ENCODE results near the gene CARS2.
"Not testable (repeated sequence)": the region's sequence is repeated elsewhere in the genome, so short reads cannot be mapped to it uniquely, and the experiment has no call there.

Gene CARS2

DNA sequence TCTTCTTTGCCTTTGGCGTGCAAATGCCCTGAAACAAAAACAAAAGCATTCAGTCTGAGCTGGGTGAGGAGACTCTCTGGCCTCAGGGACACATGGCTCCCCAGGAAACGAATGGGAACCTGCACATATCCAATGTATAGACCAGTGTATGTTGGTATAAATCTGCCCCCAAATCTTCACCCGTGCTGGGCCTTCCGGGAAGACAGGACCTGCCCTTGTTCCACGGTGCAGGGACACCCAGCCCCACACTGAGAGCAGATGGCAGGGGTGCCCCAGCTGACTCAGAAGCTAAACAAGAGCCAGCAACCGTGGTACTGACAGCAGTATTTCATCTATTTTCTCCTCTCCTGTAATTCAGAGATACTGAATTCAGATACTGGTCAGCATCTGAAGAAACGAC, 42.4 kb downstream of the CARS2 start:
- H3K27me3 ChIP-seq (ENCODE audit: low read depth): no peaks in the 10 kb centered on the region
- H3K9me3 ChIP-seq: peaks cover 3% of the 10 kb centered on the region; the same call in 1 of the 2 replicates
- DNase-seq (ENCODE audit: low spot score in 2 of 2): no peak
- H3K4me1 ChIP-seq: peaks cover 14% of the 10 kb centered on the region
- peaks cover 52% of the 10 kb centered on the region for H3K36me3 ChIP-seq (replicated peaks)
- H3K4me3 ChIP-seq: no peak overlapping the region
- in situ Hi-C loops (cut with MboI; ENCODE audit: low sequenced_read_pairs): no loop called here

DNA sequence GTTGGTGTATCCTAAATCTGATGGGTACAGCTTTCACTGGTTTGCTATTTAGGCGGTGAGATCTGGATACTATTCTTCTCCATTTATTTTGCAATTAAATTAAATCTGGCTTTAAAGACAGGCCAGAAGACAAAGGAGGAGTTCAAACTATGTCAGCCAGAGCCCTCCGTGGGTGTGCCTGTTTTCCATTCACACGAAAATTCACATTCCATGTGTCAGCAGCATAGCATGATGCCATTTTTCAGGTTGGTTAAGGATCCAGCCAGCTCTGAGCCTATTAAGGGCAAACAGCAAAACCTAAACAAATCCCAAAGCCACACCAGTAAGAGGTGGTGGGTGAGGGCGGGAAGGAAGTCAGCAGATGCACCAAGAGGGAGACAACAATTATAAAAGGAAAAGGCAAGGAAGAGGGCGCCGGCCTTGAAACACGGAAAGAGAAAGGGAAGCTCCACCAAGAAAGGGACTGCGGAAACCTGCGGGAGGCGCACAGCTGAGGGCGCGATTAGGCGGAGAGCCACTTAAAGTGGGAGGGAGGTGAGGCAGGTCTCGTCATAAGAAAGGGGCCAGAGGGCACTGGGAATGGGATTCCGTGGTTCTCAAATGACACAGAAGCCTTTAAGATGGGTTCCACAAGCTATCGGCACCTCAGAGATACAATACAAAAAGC, 43.0 kb downstream of the CARS2 start:
- H3K4me1 ChIP-seq: peaks cover 11% of the 10 kb centered on the region
- no peaks in the 10 kb centered on the region for H3K27me3 ChIP-seq (ENCODE audit: low read depth)
- peaks cover 52% of the 10 kb centered on the region for H3K36me3 ChIP-seq (replicated peaks)
- DNase-seq (ENCODE audit: low spot score in 2 of 2): no peak
- H3K9me3 ChIP-seq: peaks cover 3% of the 10 kb centered on the region; the same call in 1 of the 2 replicates
- no peak overlapping the region for H3K4me3 ChIP-seq
- in situ Hi-C loops (cut with MboI; ENCODE audit: low sequenced_read_pairs): no loop called here

- H3K27me3 ChIP-seq (ENCODE audit: low read depth): no peaks in the 10 kb centered on the region
- peaks cover 3% of the 10 kb centered on the region; the same call in 1 of the 2 replicates for H3K9me3 ChIP-seq
- no peak overlapping the region for H3K4me3 ChIP-seq
- in situ Hi-C loops (cut with MboI; ENCODE audit: low sequenced_read_pairs): no loop called here
- peaks cover 3% of the 10 kb centered on the region for H3K4me1 ChIP-seq
- H3K36me3 ChIP-seq (replicated peaks): peaks cover 50% of the 10 kb centered on the region
- DNase-seq (ENCODE audit: low spot score in 2 of 2): no peak
Measured at GRCh38 chr13:110662091-110662490, 43.8 kb downstream of the CARS2 start.

DNA sequence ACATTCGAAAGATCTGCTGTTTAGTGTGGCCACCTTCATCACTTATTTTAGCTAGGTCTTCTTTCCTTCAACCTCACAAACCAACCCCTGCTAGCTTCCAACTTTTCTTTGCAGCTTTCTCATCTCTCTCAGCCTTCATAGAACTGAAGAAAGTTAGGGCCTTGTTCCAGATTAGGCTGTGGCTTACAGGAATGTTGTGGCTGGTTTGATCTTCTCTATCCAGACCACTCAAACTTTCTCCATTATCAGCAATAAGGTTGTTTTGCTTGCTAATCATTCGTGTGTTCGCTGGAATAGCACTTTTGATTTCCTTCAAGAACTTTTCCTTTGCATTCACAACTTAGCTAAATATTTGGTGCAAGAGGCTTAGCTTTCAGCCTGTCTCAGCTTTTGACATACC, 44.7 kb downstream of the CARS2 start:
- Histone ChIP-seq H3K9me3 (peaks cover 3% of the 10 kb centered on the region; the same call in 1 of the 2 replicates), H3K36me3 (replicated peaks) (peaks cover 43% of the 10 kb centered on the region), H3K27me3 (ENCODE audit: low read depth) (no peaks in the 10 kb centered on the region), H3K4me1 (no peaks in the 10 kb centered on the region), H3K4me3 (no peak overlapping the region)
- DNase-seq (ENCODE audit: low spot score in 2 of 2): no peak
- in situ Hi-C loops (cut with MboI; ENCODE audit: low sequenced_read_pairs): no loop called here

GRCh38 chr13:110658218-110658911, 47.6 kb downstream of the CARS2 start:
- H3K27me3 ChIP-seq (ENCODE audit: low read depth); in situ Hi-C loops (cut with MboI; ENCODE audit: low sequenced_read_pairs); H3K4me3 ChIP-seq; H3K4me1 ChIP-seq; H3K9me3 ChIP-seq; DNase-seq (ENCODE audit: low spot score in 2 of 2): not testable (repeated sequence)
- peaks cover 22% of the 10 kb centered on the region for H3K36me3 ChIP-seq (replicated peaks)

DNA sequence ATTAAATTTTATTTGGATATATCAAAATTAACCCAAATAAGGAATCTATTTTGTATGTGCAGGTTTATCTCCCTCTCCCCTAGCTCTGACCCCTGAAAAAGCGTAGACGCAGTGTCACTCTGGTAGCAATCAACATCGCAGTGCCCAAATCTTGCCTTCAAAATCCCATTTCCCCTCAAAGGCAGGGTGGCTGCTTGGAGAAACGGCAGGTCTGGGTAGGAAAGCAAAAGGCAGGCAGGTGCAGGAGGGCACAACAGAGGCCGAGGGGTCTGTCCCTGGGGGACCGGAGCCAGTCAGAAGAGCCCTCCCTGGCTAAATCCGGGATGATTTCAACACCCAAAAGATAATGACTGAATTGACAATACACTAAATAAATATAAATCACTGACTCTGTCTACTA, 48.7 kb downstream of the CARS2 start:
- no peaks in the 10 kb centered on the region for H3K27me3 ChIP-seq (ENCODE audit: low read depth)
- H3K9me3 ChIP-seq: peaks cover 3% of the 10 kb centered on the region; the same call in 1 of the 2 replicates
- DNase-seq (ENCODE audit: low spot score in 2 of 2): no peak
- peaks cover 15% of the 10 kb centered on the region for H3K36me3 ChIP-seq (replicated peaks)
- in situ Hi-C loops (cut with MboI; ENCODE audit: low sequenced_read_pairs): no loop called here
- H3K4me1 ChIP-seq: no peaks in the 10 kb centered on the region
- H3K4me3 ChIP-seq: no peak overlapping the region

- H3K4me3 ChIP-seq: no peak overlapping the region
- in situ Hi-C loops (cut with MboI; ENCODE audit: low sequenced_read_pairs): no loop called here
- H3K36me3 ChIP-seq (replicated peaks): peaks cover 14% of the 10 kb centered on the region
- no peak for DNase-seq (ENCODE audit: low spot score in 2 of 2)
- no peaks in the 10 kb centered on the region for H3K9me3 ChIP-seq
- H3K4me1 ChIP-seq: no peaks in the 10 kb centered on the region
- H3K27me3 ChIP-seq (ENCODE audit: low read depth): no peaks in the 10 kb centered on the region
Measured at GRCh38 chr13:110653851-110654250, 52.1 kb downstream of the CARS2 start.

DNA sequence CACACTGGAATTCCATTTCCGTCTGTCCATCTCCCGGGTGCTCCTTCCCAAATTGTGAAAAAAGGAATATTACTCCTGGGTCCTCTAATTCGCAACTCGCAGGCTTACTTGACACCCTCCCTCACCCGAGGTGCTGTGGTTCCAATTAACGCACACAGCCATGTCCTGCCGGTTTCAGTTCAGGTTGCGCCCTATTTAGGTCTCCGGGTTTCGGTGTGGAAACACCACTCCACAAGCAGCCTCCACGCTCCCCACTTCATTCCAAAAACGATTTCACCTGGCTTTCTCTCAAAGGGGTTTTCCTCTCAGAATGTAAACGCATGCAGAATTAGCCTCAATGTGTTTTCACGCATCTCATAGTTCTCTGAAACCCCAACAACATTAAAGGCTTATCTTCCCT, 52.6 kb downstream of the CARS2 start:
- no peaks in the 10 kb centered on the region for H3K27me3 ChIP-seq (ENCODE audit: low read depth)
- DNase-seq (ENCODE audit: low spot score in 2 of 2): no peak
- no peaks in the 10 kb centered on the region for H3K9me3 ChIP-seq
- H3K4me3 ChIP-seq: no peak overlapping the region
- peaks cover 14% of the 10 kb centered on the region for H3K36me3 ChIP-seq (replicated peaks)
- in situ Hi-C loops (cut with MboI; ENCODE audit: low sequenced_read_pairs): no loop called here
- H3K4me1 ChIP-seq: no peaks in the 10 kb centered on the region

DNA sequence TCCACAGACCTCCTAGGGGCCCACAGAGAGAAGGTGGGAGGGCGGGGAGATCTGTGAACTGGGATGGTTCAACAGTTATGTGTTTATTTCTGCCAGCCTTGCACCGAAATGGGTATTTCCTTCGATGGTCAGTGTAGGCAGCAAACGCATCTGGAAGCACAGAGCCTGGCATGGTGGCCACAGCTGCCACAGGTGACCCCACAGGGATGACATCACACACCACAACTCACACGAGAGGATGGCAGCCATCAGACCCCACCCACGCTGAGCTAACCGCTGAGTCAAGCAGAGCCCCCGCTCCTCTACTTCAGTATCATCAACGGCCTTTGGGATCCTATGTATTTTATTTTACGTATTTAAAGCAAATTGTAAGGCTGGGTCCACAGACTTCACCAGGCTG, 53.2 kb downstream of the CARS2 start:
- Histone ChIP-seq H3K4me3 (no peak overlapping the region), H3K9me3 (no peaks in the 10 kb centered on the region), H3K27me3 (ENCODE audit: low read depth) (no peaks in the 10 kb centered on the region), H3K36me3 (replicated peaks) (peaks cover 14% of the 10 kb centered on the region), H3K4me1 (no peaks in the 10 kb centered on the region)
- no peak for DNase-seq (ENCODE audit: low spot score in 2 of 2)
- in situ Hi-C loops (cut with MboI; ENCODE audit: low sequenced_read_pairs): no loop called here

DNA sequence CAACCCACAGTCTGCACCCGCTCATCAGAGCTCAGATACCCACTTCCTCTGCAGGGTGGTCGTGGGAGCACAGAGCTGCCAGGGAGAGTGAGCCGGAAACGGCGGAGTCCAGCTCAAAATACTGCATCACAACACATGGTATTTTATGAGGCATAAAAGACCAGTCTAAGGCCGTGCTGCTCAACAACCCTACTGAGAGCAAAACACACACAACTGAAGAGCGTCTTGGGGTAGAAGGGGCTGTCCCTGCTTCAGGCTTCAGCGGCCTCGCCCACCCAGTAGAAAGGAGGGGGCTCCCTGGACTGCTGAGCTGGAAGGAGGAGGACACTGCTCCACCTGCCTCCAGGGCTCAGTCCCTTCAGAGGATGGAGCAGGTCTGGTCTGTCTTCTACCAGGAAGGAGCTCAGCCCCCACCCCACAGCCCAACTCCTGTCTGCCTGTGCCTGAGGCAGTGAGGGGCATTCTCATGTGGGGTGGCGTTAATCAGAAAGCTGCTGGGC, 53.6 kb downstream of the CARS2 start:
- H3K27me3 ChIP-seq (ENCODE audit: low read depth): no peaks in the 10 kb centered on the region
- no peaks in the 10 kb centered on the region for H3K9me3 ChIP-seq
- H3K4me1 ChIP-seq: no peaks in the 10 kb centered on the region
- H3K36me3 ChIP-seq (replicated peaks): peaks cover 14% of the 10 kb centered on the region
- in situ Hi-C loops (cut with MboI; ENCODE audit: low sequenced_read_pairs): no loop called here
- H3K4me3 ChIP-seq: no peak overlapping the region
- DNase-seq (ENCODE audit: low spot score in 2 of 2): no peak

- H3K36me3 ChIP-seq (replicated peaks): peaks cover 14% of the 10 kb centered on the region
- H3K4me3 ChIP-seq: no peak overlapping the region
- H3K27me3 ChIP-seq (ENCODE audit: low read depth): no peaks in the 10 kb centered on the region
- DNase-seq (ENCODE audit: low spot score in 2 of 2): no peak
- H3K4me1 ChIP-seq: no peaks in the 10 kb centered on the region
- in situ Hi-C loops (cut with MboI; ENCODE audit: low sequenced_read_pairs): no loop called here
- H3K9me3 ChIP-seq: no peaks in the 10 kb centered on the region
Measured at GRCh38 chr13:110651726-110652230, 54.1 kb downstream of the CARS2 start.

DNA sequence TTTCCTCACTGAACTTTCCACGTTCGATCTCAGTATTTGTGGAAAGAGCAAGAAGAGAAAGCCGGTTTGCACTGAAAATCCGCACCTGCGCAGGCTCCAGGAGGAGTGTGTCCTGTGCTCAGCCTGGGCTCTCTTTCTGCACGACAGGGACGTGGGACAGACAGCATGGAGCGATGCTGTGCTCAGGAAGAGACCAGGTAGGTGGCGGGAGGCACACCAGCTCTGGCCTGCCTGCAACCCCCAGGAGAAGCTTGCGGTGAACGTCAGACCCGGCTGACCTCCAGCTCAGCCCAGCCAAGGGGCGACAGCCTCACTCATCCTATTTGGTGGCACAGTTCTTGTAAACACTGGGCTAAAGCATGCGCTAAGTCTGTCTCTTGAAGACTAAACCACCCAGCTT, 54.6 kb downstream of the CARS2 start:
- Histone ChIP-seq H3K4me1 (no peaks in the 10 kb centered on the region), H3K36me3 (replicated peaks) (peaks cover 14% of the 10 kb centered on the region), H3K9me3 (no peaks in the 10 kb centered on the region), H3K4me3 (no peak overlapping the region), H3K27me3 (ENCODE audit: low read depth) (no peaks in the 10 kb centered on the region)
- in situ Hi-C loops (cut with MboI; ENCODE audit: low sequenced_read_pairs): no loop called here
- DNase-seq (ENCODE audit: low spot score in 2 of 2): no peak

- peaks cover 18% of the 10 kb centered on the region for H3K36me3 ChIP-seq (replicated peaks)
- H3K9me3 ChIP-seq: no peaks in the 10 kb centered on the region
- no peaks in the 10 kb centered on the region for H3K4me1 ChIP-seq
- no peak for DNase-seq (ENCODE audit: low spot score in 2 of 2)
- H3K4me3 ChIP-seq: no peak overlapping the region
- H3K27me3 ChIP-seq (ENCODE audit: low read depth): no peaks in the 10 kb centered on the region
- in situ Hi-C loops (cut with MboI; ENCODE audit: low sequenced_read_pairs): no loop called here
Measured at GRCh38 chr13:110650436-110650835, 55.5 kb downstream of the CARS2 start.

DNA sequence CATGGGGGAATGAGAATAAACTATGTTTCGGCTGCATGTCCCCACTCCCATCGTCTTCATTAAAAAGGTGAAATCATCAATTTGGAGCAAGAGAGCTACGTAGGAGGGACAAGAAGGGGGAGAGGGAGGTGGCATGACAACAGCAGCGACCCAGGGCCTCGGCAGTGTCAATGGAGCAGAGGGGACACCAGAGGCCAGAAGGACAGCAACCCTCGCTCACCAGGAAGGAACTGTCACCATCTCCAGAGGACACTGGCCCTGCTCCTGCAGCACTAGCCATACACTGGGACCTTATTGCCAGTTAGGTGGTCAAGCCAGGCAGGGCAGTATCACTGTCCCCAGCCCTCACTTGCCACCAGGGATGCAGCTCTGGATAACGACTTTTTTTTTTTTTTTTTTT, 56.4 kb downstream of the CARS2 start:
- no peaks in the 10 kb centered on the region for H3K9me3 ChIP-seq
- no peak for DNase-seq (ENCODE audit: low spot score in 2 of 2)
- no peaks in the 10 kb centered on the region for H3K4me1 ChIP-seq
- in situ Hi-C loops (cut with MboI; ENCODE audit: low sequenced_read_pairs): no loop called here
- H3K4me3 ChIP-seq: no peak overlapping the region
- H3K36me3 ChIP-seq (replicated peaks): peaks cover 16% of the 10 kb centered on the region
- no peaks in the 10 kb centered on the region for H3K27me3 ChIP-seq (ENCODE audit: low read depth)
